ENCODE measurements around the gene PNLIPRP3.
"Not testable (repeated sequence)": the region's sequence is repeated elsewhere in the genome, so short reads cannot be mapped to it uniquely, and the experiment has no call there.

The PNLIPRP3 gene

DNA sequence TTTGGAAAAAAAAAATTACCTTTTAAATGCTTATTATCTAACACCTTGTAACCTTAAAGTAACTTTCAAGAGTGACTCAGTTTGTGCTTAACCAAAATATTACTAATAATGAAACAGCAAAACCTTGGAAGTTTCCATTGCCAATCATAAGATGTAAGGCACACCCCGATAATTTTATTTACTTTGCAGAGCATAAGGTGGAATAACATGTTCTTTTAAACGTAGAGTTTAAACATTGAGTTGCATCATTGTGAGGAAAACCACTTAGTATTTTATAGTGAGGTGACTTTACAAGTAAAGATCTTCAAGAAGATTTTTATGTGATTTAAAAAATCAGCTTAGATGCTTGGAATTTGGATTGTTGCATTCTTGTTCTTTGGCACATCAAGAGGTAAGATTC is at the start of gene PNLIPRP3:
TSS of gene PNLIPRP3 (plus strand) at position 177 of the 400 bp plus-strand sequence. CDS start at position 343, 166 bp downstream.
- no peak for DNase-seq

DNA sequence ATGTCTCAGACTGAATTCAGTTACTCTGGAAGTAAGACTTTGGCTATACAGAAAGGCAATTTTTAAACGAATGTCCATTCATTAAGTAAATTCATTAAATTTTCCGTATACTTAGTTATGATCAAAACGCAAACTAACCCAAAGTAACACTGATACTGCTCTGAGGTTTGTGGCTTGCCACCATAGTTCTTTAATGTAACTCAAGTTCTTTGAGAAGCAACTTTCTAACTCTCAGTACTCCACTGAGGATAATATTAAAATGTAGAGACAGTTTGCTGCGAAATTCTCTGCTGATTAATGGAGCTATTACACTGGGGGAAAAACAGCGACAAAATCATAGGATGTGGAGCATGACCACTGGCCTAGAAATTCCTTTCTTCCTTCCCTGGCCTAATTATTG is 45.4 kb upstream of the PNLIPRP3 start:
- no peak for DNase-seq

DNA sequence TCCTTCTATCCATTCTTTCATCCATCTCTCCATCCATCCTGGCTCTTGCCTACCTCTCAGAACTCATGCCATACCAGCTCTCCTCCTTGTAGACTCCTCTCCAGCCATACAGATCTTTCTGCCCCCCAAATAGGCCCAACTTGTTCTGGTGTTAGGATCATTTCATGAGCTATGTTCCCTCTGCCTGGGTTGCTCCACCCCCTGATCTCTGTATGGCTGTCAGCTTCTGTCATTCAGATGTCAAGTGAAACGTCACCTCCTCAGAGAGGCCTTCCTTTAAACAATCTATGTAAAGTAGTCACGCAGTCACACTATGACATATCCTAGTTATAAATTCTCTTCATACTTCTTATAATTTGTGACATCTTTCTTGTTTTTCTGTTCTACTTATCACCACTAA is 42.3 kb upstream of the PNLIPRP3 start:
- no peak for DNase-seq

GRCh38 chr10:116385994-116386809 is 41.4 kb upstream of the PNLIPRP3 start:
- no peak for DNase-seq

- not testable (repeated sequence) for DNase-seq
Measured at GRCh38 chr10:116393246-116393831, 34.3 kb upstream of the PNLIPRP3 start.

GRCh38 chr10:116395223-116395985 is 32.2 kb upstream of the PNLIPRP3 start:
- DNase-seq: no peak

- DNase-seq: no peak
Measured at GRCh38 chr10:116398224-116398623, 29.4 kb upstream of the PNLIPRP3 start.

- no peak for DNase-seq
Measured at GRCh38 chr10:116402858-116403257, 24.8 kb upstream of the PNLIPRP3 start.

- no peak for DNase-seq
Measured at GRCh38 chr10:116403740-116404250, 23.9 kb upstream of the PNLIPRP3 start.

DNA sequence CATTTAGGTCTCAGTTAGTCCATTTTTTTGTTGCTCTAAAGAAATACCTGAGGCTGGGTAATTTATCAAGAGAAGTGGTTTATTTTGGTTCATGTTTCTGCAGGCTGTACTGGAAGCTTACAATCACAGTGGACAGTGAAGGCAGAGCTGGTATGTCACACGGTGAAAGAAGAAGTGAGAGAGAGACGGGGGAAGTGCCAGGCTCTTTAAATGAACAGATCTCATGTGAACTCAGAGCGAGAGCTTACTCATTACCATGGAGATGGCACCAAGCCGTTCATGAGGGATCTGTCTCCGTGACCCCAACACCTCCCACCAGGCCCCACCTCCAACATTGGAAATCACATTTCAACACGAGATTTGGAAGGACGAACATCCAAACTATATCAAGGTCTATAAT is 18.9 kb upstream of the PNLIPRP3 start:
- DNase-seq: no peak

DNA sequence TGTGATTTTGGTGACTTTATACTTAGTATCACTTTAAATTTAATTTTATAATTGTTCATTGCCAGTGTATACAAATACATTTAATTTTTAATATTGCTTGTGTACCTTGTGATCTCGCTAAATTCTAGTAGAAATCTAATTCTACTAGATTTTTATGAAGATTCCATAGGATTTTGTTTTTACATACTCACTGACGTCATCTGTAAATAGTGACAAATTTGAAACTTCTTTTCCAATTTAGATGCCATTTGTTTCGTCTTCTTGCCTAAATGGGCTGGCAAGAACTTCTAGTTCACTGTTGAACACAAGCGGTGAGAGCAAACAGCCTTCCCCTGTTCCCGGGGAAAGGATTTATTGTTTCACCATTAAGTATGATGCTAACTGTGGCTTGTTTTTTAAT is 17.3 kb upstream of the PNLIPRP3 start:
- no peak for DNase-seq

DNA sequence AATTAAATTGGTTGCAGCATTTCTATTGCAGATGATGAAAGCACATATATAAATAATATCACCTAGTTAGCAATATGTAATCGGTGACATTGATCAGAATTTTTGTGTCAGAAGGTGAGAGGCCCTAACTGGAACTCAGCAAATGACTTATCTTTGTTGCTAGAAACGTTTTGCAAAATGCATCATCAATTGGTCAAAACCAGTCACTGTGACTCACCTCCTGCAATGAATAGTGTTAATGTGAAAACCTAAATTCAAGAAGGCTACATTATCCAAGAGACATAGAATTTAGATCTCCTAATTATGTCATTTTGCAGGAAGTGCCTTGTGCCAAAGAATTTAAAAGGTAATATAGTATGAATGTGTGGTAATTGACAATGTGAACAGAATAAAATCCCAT is 9.8 kb upstream of the PNLIPRP3 start:
- no peak for DNase-seq

- no peak for DNase-seq
Measured at GRCh38 chr10:116418389-116418788, 9.3 kb upstream of the PNLIPRP3 start.

GRCh38 chr10:116421815-116422214 is 5.8 kb upstream of the PNLIPRP3 start:
- no peak for DNase-seq

GRCh38 chr10:116429288-116429977 is 1.8 kb downstream of the PNLIPRP3 start:
- no peak for DNase-seq

GRCh38 chr10:116430288-116430687 is 2.6 kb downstream of the PNLIPRP3 start:
- DNase-seq: no peak

- DNase-seq: no peak
Measured at GRCh38 chr10:116431598-116431997, 4.0 kb downstream of the PNLIPRP3 start.

- DNase-seq: no peak
Measured at GRCh38 chr10:116437076-116437692, 9.5 kb downstream of the PNLIPRP3 start.

DNA sequence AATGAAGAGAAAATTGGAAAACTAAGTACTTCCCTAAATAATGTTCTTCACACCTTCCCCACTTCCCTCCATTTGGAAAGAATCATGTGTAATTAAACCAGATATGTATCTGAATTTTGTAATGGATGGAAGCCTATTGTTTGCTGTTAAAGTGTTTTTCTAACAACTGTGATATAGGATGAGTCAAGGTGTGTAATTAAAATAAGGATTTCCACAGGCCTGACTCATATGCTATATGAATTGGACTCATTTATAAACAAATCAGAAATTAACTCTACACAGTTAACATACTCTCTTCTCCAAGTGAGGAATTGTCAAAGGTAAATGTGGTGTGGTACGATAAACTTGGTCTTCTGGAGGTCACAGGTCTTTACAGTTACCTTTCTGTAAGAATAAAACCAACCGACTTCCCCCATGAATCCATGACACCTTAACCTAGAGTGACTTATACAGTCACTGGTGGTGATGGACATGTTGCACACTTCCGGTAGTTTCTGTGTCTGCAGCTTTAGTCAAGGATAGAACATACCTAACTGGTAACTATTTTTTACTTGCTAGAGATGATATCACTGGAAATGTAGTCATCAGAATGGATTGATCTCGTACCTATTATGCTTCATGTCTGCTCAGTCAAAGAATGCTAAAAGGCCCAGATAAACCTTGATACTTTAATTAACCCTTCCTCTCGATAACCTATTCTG is 12.8 kb downstream of the PNLIPRP3 start:
- no peak for DNase-seq

DNA sequence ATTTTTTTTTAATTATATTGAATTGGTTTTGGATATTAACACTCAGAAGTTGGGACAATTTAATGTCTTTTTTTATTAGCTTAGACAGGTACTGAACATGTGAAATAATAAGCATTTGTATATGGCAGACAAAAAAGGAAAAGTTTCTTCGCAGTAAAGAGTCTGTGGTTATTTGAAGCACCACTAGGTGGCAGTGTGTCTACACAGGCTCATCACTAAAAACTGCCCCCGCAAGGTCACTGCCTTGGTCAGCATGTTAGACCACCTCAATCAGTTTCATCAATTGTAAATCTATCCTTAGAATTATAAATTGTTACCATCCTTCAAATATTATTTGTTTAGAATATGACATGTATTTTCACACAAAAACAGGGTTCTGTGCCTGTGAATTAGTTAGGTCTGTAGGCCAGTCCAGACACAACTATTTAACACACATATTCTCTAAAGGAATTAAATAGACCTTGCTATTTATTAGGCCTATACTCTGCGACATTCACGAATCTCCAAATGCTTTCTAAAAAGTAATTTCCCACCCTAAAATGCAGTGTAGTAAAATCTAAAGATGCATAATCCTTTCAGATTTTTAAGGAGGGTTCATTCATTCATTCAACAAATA is 17.0 kb downstream of the PNLIPRP3 start:
- DNase-seq: no peak

GRCh38 chr10:116450861-116451260 is 23.2 kb downstream of the PNLIPRP3 start:
- DNase-seq: no peak
